Measurements from ENCODE around the gene SYNE3.

DNA sequence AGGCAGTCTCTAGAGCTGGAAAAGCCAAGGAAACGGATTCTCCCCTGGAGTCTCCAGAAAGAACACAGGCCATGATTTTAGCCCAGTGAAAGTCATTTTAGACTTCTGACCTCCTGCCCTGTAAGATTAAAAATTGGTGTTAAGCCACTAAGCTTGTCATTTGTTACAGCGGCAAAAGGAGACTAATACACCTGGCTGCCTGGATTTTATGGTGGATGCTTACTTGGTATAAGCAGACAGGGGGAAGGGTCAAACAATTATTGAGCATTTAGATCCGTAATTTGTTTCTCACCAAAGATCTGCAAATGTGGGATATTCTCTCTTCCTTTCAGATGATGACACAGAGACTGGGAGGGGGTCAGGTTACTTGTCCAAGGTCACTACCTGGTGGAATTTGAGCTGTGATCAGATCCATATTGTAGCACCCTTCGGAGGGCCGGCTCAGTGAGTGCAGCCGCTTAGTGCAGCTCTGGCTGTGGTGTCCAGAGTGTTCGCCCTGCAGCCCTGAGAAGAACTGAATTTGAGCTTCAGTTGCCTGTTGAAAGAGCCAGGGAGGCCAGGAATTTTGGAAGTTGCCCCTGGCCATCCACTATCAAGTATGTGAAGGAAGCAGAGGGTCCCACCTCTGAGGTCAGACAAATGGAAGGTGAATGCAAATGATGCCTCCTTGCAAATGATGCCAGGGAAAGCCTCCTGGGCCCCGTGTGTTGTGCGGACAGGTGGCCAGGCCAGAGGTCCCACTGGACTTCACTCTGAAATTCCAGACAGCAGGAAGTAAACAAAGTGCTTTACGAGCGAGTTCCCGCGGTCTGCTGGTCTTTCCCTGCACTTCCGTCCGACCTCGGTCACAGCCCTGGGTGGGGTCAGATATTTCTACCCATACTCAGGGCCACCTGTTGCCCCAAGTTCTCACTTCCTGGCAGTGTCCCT is 33.5 kb upstream of the SYNE3 start:
- TF ChIP-seq POLR2A (IDR thresholded peaks at IDR 0.05) (no peak), CTCF (IDR thresholded peaks at IDR 0.05) (no peak)

Measured in prostate gland (tissue), 2 donors.